NCI-H2081 (cell line): Measurements from ENCODE around the gene MEIS3.
A peak's percentile ranks its signal among the peaks of the same experiment; 100 is the strongest.
"Not testable (repeated sequence)": the region's sequence is repeated elsewhere in the genome, so short reads cannot be mapped to it uniquely, and the experiment has no call there.

Source experiments
- DNase-seq, 2 experiments: peaks; one replicate each; lab custom pipeline; 2025; lab: John Stamatoyannopoulos, UW

Gene MEIS3

GRCh38 chr19:47415953-47416642 lies 3.2 kb downstream of the MEIS3 start:
- no peak for DNase-seq

GRCh38 chr19:47414469-47414868 lies 4.9 kb downstream of the MEIS3 start:
- DNase-seq = peak; percentile 48 to 49

- no peak for DNase-seq
Observed at GRCh38 chr19:47413941-47414340, 5.4 kb downstream of the MEIS3 start.

- not testable (repeated sequence) for DNase-seq
Observed at GRCh38 chr19:47411696-47412095, 7.6 kb downstream of the MEIS3 start.

- DNase-seq = no peak
Observed at GRCh38 chr19:47411101-47411500, 8.2 kb downstream of the MEIS3 start.

- no peak for DNase-seq
Observed at GRCh38 chr19:47408156-47408938, 11.0 kb downstream of the MEIS3 start.

- no peak for DNase-seq
Observed at GRCh38 chr19:47407417-47407774, 11.9 kb downstream of the MEIS3 start.

GRCh38 chr19:47406711-47407416 lies 12.5 kb downstream of the MEIS3 start:
- no peak for DNase-seq

GRCh38 chr19:47405854-47406417 lies 13.4 kb downstream of the MEIS3 start:
- DNase-seq = no peak

GRCh38 chr19:47405197-47405550 lies 14.2 kb downstream of the MEIS3 start:
- DNase-seq = no peak

- no peak for DNase-seq
Observed at GRCh38 chr19:47404334-47405196, 14.8 kb downstream of the MEIS3 start.

- DNase-seq = no peak
Observed at GRCh38 chr19:47402504-47402903, 16.8 kb downstream of the MEIS3 start.

- no peak for DNase-seq
Observed at GRCh38 chr19:47398707-47399597, 20.4 kb downstream of the MEIS3 start.

- peak; percentile 36 to 67 for DNase-seq
Observed at GRCh38 chr19:47391510-47392223, 27.7 kb downstream of the MEIS3 start.

- DNase-seq = no peak
Observed at GRCh38 chr19:47390533-47391488, 28.5 kb downstream of the MEIS3 start.

- DNase-seq = no peak
Observed at GRCh38 chr19:47389150-47389556, 30.2 kb downstream of the MEIS3 start.

GRCh38 chr19:47388721-47389120 lies 30.6 kb downstream of the MEIS3 start:
- DNase-seq = not testable (repeated sequence)

GRCh38 chr19:47387623-47388022 lies 31.7 kb downstream of the MEIS3 start:
- not testable (repeated sequence) for DNase-seq

- DNase-seq = not testable (repeated sequence)
Observed at GRCh38 chr19:47386582-47386981, 32.7 kb downstream of the MEIS3 start.
